ENCODE data around the gene TMEM266.

Gene TMEM266

GRCh38 chr15:76164602-76165001 is 104.8 kb downstream of the TMEM266 start:
- no peak overlapping the region for H3K27ac ChIP-seq
- H3K9ac ChIP-seq (ENCODE audit: insufficient read length): no peak overlapping the region

GRCh38 chr15:76165951-76166350 is 106.2 kb downstream of the TMEM266 start:
- no peak overlapping the region for H3K27ac ChIP-seq
- no peak for DNase-seq (ENCODE audit: low read depth, low spot score)
- H3K9ac ChIP-seq (ENCODE audit: insufficient read length): no peak overlapping the region
- no peaks in the 10 kb centered on the region for H3K36me3 ChIP-seq (ENCODE audit: insufficient read depth, low read length)
- TF ChIP-seq POLR2AphosphoS5 (IDR thresholded peaks at IDR 0.05; ENCODE audit: borderline replicate concordance, low read depth, low read length) (no peak), FOXP2 (optimal IDR thresholded peaks at IDR 0.05; ENCODE audit: control extremely low read depth, extremely low read length, insufficient read depth) (no peak), EZH2 (IDR thresholded peaks at IDR 0.05) (no peak)
- no peaks in the 10 kb centered on the region for H3K9me3 ChIP-seq (ENCODE audit: low read depth, low read length)
- H3K4me3 ChIP-seq: no peak overlapping the region

More at GRCh38 chr15:76164602-76165001, 104.8 kb downstream of the TMEM266 start:
- H3K4me3 ChIP-seq: no peak overlapping the region
- H3K36me3 ChIP-seq (ENCODE audit: insufficient read depth, low read length): no peaks in the 10 kb centered on the region
- no peak for DNase-seq (ENCODE audit: low read depth, low spot score)
- no peak for TF ChIP-seq FOXP2 (optimal IDR thresholded peaks at IDR 0.05; ENCODE audit: control extremely low read depth, extremely low read length, insufficient read depth)
- TF ChIP-seq POLR2AphosphoS5 (IDR thresholded peaks at IDR 0.05; ENCODE audit: borderline replicate concordance, low read depth, low read length): no peak
- no peak for TF ChIP-seq EZH2 (IDR thresholded peaks at IDR 0.05)
- no peaks in the 10 kb centered on the region for H3K9me3 ChIP-seq (ENCODE audit: low read depth, low read length)

GRCh38 chr15:76168237-76168984 is 108.6 kb downstream of the TMEM266 start:
- TF ChIP-seq FOXP2 (optimal IDR thresholded peaks at IDR 0.05; ENCODE audit: control extremely low read depth, extremely low read length, insufficient read depth) (no peak), POLR2AphosphoS5 (IDR thresholded peaks at IDR 0.05; ENCODE audit: borderline replicate concordance, low read depth, low read length) (no peak), EZH2 (IDR thresholded peaks at IDR 0.05) (no peak)
- H3K27ac ChIP-seq: no peak overlapping the region
- no peak for DNase-seq (ENCODE audit: low read depth, low spot score)
- no peak overlapping the region for H3K9ac ChIP-seq (ENCODE audit: insufficient read length)
- H3K9me3 ChIP-seq (ENCODE audit: low read depth, low read length): no peaks in the 10 kb centered on the region
- H3K36me3 ChIP-seq (ENCODE audit: insufficient read depth, low read length): no peaks in the 10 kb centered on the region
- no peak overlapping the region for H3K4me3 ChIP-seq

- Histone ChIP-seq H3K27ac (no peak overlapping the region), H3K9ac (ENCODE audit: insufficient read length) (no peak overlapping the region), H3K9me3 (ENCODE audit: low read depth, low read length) (no peaks in the 10 kb centered on the region), H3K36me3 (ENCODE audit: insufficient read depth, low read length) (no peaks in the 10 kb centered on the region), H3K4me3 (no peak overlapping the region)
- TF ChIP-seq POLR2AphosphoS5 (IDR thresholded peaks at IDR 0.05; ENCODE audit: borderline replicate concordance, low read depth, low read length) (no peak), FOXP2 (optimal IDR thresholded peaks at IDR 0.05; ENCODE audit: control extremely low read depth, extremely low read length, insufficient read depth) (no peak), EZH2 (IDR thresholded peaks at IDR 0.05) (no peak)
- DNase-seq (ENCODE audit: low read depth, low spot score): no peak
Observed at GRCh38 chr15:76169018-76169417, 109.2 kb downstream of the TMEM266 start.

- Histone ChIP-seq H3K4me3 (no peak overlapping the region), H3K36me3 (ENCODE audit: insufficient read depth, low read length) (no peaks in the 10 kb centered on the region), H3K27ac (no peak overlapping the region), H3K9me3 (ENCODE audit: low read depth, low read length) (no peaks in the 10 kb centered on the region), H3K9ac (ENCODE audit: insufficient read length) (no peak overlapping the region)
- no peak for DNase-seq (ENCODE audit: low read depth, low spot score)
- TF ChIP-seq EZH2 (IDR thresholded peaks at IDR 0.05): no peak
- no peak for TF ChIP-seq FOXP2 (optimal IDR thresholded peaks at IDR 0.05; ENCODE audit: control extremely low read depth, extremely low read length, insufficient read depth)
- TF ChIP-seq POLR2AphosphoS5 (IDR thresholded peaks at IDR 0.05; ENCODE audit: borderline replicate concordance, low read depth, low read length): no peak
Observed at GRCh38 chr15:76169911-76170800, 110.4 kb downstream of the TMEM266 start.

- no peak for TF ChIP-seq EZH2 (IDR thresholded peaks at IDR 0.05)
- no peak for TF ChIP-seq POLR2AphosphoS5 (IDR thresholded peaks at IDR 0.05; ENCODE audit: borderline replicate concordance, low read depth, low read length)
- Histone ChIP-seq H3K9me3 (ENCODE audit: low read depth, low read length) (no peaks in the 10 kb centered on the region), H3K9ac (ENCODE audit: insufficient read length) (no peak overlapping the region), H3K4me3 (no peak overlapping the region), H3K36me3 (ENCODE audit: insufficient read depth, low read length) (no peaks in the 10 kb centered on the region), H3K27ac (no peak overlapping the region)
- no peak for DNase-seq (ENCODE audit: low read depth, low spot score)
Observed at GRCh38 chr15:76172782-76173181, 113.0 kb downstream of the TMEM266 start.

- H3K9me3 ChIP-seq (ENCODE audit: low read depth, low read length): no peaks in the 10 kb centered on the region
- no peak overlapping the region for H3K9ac ChIP-seq (ENCODE audit: insufficient read length)
- H3K4me3 ChIP-seq: no peak overlapping the region
- no peaks in the 10 kb centered on the region for H3K36me3 ChIP-seq (ENCODE audit: insufficient read depth, low read length)
- no peak overlapping the region for H3K27ac ChIP-seq
- TF ChIP-seq POLR2AphosphoS5 (IDR thresholded peaks at IDR 0.05; ENCODE audit: borderline replicate concordance, low read depth, low read length): no peak
- no peak for TF ChIP-seq EZH2 (IDR thresholded peaks at IDR 0.05)
- no peak for TF ChIP-seq FOXP2 (optimal IDR thresholded peaks at IDR 0.05; ENCODE audit: control extremely low read depth, extremely low read length, insufficient read depth)
- DNase-seq (ENCODE audit: low read depth, low spot score): no peak
Observed at GRCh38 chr15:76173317-76173834, 113.6 kb downstream of the TMEM266 start.

- no peak for TF ChIP-seq FOXP2 (optimal IDR thresholded peaks at IDR 0.05; ENCODE audit: control extremely low read depth, extremely low read length, insufficient read depth)
- no peak for TF ChIP-seq EZH2 (IDR thresholded peaks at IDR 0.05)
- no peak for TF ChIP-seq POLR2AphosphoS5 (IDR thresholded peaks at IDR 0.05; ENCODE audit: borderline replicate concordance, low read depth, low read length)
- no peak overlapping the region for H3K9ac ChIP-seq (ENCODE audit: insufficient read length)
Observed at GRCh38 chr15:76174654-76175053, 114.9 kb downstream of the TMEM266 start.

More at GRCh38 chr15:76174654-76175053, 114.9 kb downstream of the TMEM266 start:
- no peaks in the 10 kb centered on the region for H3K36me3 ChIP-seq (ENCODE audit: insufficient read depth, low read length)
- no peaks in the 10 kb centered on the region for H3K9me3 ChIP-seq (ENCODE audit: low read depth, low read length)
- H3K4me3 ChIP-seq: no peak overlapping the region
- DNase-seq (ENCODE audit: low read depth, low spot score): no peak
- no peak overlapping the region for H3K27ac ChIP-seq
